Activated CD4-positive, CD25-positive, alpha-beta regulatory T cell treated with anti-CD3 and anti-CD28 coated beads, Interleukin-2, amount 50 U/mL, for 16 hours (primary cell): ENCODE results near the gene SLC2A6.
A peak's percentile ranks its signal among the peaks of the same experiment; 100 is the strongest.
"Not testable (repeated sequence)": the region's sequence is repeated elsewhere in the genome, so short reads cannot be mapped to it uniquely, and the experiment has no call there.

ENCODE experiments used
- DNase-seq: peaks from one replicate; pipeline ENCODE4 v3.0.0-alpha.2; 2020; ENCODE audit warnings: low read depth, low spot score

SLC2A6 gene

GRCh38 chr9:133463234-133463863 lies 15.6 kb downstream of the SLC2A6 start:
- DNase-seq, result no peak

DNA sequence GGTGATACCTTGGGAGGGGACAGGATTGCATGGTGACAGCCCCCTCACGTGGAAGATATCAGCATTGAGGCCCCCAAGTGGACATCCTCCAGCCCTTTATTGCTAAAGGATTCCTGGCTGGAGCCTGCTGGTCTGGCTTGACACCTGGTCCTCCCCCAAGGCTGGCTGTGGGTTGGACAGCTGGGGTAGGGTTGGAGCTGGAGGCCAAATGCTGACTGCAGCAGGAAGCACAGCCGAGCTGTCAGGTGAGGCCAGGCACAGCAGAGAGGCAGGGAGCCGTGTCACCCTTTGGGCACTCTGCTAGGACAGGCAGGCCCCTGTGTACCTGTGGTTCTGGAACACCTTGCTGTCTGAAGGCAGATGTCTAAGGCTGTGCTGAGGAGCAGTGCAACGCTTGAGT lies 16.9 kb downstream of the SLC2A6 start:
- DNase-seq, result no peak

GRCh38 chr9:133460405-133461175 lies 18.3 kb downstream of the SLC2A6 start:
- no peak for DNase-seq

DNA sequence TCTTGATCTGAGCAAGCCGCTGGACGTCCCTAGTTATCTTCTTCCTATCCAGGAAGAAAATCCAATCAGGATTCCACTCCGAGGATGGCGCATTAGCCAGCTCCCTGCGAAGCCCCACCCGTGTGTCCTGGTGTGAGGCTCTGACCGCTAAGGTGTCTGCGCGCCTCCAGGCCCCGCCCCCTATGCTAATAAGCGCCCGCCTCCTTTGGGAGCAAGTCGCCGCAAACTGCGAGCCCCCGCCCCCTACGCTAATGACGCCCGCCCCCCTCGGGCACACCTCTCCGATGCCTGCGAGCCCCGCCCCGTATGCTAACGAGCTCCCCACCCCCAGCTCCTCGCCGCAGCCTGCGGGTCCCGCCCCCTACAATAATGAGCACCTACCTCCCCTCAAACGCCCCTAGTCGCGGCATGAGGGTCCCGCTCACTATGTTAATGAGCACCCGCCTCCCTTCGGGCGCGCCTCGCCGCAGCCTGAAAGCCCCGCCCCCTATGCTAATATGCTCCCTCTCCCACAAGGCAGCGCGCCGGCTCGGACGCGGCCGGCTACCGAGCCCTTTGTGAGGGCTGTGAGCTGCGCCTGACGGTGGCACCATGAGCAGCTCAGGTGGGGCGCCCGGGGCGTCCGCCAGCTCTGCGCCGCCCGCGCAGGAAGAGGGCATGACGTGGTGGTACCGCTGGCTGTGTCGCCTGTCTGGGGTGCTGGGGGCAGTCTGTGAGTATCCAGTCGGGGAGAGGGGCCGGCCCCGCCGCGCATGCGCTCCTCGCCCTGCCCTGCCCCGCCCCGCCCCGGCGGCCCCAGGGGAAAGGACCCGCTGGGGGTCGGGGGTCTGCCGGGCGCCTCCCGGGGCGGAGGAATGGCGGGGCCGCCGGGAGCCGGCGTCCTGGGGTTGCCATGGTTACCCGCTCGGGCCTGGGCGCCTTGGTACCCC lies 19.2 kb downstream of the SLC2A6 start, which contains the start of gene CACFD1:
Gene CACFD1, plus strand, starts transcription at position 503 of the 929 bp plus-strand sequence. Its CDS starts 89 bp downstream, at position 592.
- DNase-seq, result peak; percentile 76

DNA sequence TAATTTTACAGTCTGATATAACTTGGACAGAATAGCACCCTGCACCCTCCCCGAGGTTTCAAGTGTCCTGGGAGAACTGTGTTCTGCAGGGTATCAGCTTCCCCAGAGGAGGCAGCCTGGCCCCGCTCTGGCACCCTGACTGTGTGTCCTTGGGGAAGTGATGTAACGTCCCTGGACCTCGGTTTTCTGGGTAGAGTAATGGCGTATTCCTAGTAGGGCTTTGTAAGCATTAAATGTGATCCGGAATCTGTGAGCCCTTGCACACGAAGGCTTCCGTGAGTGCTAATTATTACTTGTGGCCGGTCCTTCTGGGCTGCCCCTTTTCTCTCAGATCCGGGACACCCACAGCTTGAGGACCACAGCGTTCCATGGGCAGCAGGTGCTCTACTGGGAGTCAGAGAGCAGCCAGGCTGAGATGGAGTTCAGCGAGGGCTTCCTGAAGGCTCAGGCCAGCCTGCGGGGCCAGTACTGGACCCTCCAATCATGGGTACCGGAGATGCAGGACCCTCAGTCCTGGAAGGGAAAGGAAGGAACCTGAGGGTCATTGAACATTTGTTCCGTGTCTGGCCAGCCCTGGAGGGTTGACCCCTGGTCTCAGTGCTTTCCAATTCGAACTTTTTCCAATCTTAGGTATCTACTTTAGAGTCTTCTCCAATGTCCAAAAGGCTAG lies 20.1 kb downstream of the SLC2A6 start:
- DNase-seq, result no peak

DNA sequence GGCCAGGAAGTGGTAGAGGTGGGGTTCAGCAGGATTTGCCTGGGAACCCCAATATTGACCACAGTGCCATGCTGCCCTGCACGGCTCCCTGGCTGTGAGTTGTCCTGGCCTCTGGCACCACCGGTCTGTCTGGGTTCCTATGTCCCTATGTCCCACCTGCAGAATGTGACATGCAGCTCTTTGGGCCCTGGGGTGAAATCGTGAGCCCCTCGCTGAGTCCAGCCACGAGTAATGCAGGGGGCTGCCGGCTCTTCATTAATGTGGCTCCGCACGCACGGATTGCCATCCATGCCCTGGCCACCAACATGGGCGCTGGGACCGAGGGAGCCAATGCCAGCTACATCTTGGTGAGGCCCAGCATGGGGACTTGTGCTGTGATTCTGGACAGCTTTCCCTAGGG lies 21.2 kb downstream of the SLC2A6 start:
- DNase-seq, result no peak

DNA sequence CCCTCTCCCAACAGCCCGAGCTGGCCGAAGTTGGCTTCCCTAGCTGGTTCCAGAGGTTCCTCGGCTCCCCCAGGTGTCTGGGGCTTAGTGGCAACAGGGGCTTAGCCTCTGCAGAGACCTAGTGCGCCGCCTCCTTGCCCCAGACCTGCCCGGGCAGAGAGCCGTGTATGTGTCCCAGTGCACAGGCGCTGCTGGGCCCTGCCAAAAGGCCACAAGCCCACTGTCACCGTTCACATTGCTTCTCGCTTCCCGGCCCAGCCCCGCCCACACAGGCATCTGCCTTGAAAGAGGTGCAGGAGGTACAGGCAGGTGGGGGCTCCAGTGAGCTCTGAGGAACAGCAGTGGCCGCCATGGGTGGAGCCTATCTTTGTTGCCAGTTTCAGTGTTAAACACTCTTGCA lies 21.7 kb downstream of the SLC2A6 start:
- DNase-seq, result no peak

GRCh38 chr9:133456409-133456808 lies 22.5 kb downstream of the SLC2A6 start:
- no peak for DNase-seq

DNA sequence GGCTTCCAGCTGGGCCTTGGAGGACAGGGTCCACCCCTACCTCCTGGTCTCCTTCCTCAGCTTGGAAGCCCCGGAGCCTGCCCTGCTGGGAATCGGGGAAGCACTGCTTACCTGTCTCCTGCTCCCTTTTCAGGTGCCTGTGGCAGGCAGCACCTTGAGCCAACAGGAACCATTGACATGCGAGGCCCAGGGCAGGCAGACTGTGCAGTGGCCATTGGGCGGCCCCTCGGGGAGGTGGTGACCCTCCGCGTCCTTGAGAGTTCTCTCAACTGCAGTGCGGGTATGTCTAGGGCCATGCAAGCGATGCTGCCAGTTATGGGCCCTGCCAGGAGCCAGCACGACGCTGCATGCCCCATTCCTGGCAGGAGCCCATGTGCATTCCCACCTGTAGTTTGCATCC lies 23.0 kb downstream of the SLC2A6 start:
- DNase-seq, result no peak

- no peak for DNase-seq
These were observed 23.8 kb downstream of the SLC2A6 start for GRCh38 chr9:133454943-133455673.

DNA sequence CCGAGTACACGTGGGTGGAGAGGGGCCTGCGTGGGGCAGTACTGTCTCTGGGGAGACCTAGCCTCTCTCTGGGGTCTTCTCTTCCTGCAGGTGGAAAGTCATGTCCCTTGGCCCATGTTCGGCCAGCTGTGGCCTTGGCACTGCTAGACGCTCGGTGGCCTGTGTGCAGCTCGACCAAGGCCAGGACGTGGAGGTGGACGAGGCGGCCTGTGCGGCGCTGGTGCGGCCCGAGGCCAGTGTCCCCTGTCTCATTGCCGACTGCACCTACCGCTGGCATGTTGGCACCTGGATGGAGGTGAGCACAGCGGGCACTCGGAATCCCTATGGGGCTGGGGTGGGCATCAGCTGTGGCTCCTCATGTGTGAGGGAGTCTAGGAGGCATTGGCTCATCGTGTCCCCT lies 24.6 kb downstream of the SLC2A6 start:
- DNase-seq, result no peak

- DNase-seq, result no peak
These were observed 25.2 kb downstream of the SLC2A6 start for GRCh38 chr9:133453651-133454050.

GRCh38 chr9:133452562-133452961 lies 26.3 kb downstream of the SLC2A6 start:
- no peak for DNase-seq

DNA sequence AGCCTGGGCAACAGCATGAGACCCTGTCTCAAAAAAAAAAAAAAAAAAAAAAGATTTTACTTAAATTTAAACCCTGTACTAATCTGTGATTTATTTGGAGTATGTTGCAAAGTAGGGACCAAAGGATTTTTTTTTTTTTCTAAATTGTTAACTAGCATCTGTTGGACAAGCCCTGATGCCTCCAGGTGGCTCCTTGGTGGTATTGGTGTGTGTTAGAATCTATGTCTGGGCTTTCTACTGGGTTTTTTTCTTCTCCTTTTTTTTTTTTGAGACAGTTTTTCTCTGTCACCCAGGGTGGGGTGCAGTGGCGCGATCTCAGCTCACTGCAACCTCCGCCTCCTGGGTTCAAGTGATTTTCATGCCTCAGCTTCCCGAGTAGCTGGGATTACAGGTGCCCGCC lies 27.0 kb downstream of the SLC2A6 start:
- DNase-seq, result not testable (repeated sequence)

- DNase-seq, result no peak
These were observed 29.1 kb downstream of the SLC2A6 start for GRCh38 chr9:133449760-133450159.

DNA sequence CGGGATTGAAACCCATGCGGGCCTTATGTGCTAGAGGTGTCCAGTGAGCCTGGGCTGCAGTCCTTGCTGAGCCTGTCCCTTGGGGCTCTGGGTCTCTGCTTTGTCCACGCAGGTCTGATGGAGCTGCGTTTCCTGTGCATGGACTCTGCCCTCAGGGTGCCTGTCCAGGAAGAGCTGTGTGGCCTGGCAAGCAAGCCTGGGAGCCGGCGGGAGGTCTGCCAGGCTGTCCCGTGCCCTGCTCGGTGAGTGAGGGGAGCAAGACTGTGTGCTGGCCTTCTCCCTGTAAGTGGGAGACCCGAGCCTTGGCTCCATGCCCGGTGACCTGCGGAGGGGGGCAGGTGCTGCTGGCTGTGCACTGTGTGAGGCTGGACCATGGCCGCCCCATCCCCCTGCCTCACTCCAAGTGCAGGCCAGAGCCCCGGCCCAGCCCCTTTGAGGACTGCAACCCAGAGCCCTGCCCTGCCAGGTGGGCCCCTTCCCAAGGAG lies 30.4 kb downstream of the SLC2A6 start:
- no peak for DNase-seq

GRCh38 chr9:133445293-133445969 lies 33.5 kb downstream of the SLC2A6 start:
- no peak for DNase-seq

DNA sequence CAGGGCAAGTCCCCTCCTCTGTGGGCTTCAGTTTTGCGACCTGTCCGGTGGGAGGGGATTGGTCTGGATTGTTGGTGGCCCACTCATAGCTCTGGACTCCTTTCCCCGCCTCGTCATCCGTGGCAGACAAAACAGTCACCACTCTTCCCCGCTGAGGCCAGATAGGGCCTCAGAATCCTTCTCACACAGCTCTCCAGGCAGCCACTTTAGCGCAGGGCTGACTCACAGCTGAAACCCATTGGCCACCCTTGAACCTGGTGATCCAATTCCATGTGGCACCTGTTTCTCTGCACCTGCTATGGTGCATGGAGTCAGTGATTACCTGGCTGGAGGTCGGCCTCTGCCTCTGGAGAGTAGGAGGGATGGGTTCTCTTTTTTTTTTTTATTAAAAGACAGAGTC lies 34.9 kb downstream of the SLC2A6 start:
- no peak for DNase-seq

DNA sequence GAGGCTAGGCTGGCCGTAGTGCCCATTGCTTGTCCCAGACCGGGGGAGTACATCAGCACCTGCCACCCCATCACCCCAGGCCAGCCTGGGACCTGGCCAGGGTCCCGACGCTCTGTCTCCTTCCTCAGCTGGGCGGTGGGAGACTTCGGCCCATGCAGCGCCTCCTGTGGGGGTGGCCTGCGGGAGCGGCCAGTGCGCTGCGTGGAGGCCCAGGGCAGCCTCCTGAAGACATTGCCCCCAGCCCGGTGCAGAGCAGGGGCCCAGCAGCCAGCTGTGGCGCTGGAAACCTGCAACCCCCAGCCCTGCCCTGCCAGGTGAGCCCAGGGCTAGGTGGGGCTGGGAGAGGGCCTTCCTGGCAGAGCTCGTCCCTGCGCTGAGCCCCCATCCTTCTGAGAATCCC lies 35.7 kb downstream of the SLC2A6 start:
- DNase-seq, result no peak

DNA sequence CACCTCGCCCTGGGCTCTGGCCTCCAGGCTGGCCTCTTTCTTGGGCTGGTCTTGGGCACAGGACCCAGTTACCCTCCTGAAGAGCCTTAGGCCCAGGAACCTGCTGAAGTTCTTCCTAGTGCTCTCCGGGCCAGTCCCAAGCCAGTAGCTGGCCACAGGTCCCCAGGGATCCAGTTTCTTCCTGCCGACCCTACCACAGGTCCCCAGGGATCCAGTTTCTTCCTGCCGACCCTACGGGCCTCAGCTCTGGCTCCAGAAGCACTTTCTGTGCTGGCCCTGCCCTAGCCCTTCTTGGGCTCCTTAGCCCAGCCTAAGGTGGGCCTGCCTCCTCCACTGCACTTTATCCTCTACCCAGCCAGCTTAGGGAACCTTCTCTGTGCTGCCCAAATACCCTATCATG lies 37.3 kb downstream of the SLC2A6 start:
- DNase-seq, result no peak
